Ascending aorta (tissue), 2 donors: Measurements from ENCODE around the gene LIN52. TPM values are rescaled to one million over a fixed set of nuclear protein-coding genes. Genes with fewer than 3 reads are reported as not detected.
A peak's percentile ranks its signal among the peaks of the same experiment; 100 is the strongest.

ENCODE experiments used
- DNase-seq, 2 donors: peaks; one replicate each; pipeline ENCODE4 v3.0.0-alpha.2; 2019; ENCODE audit warnings: low spot score in 2 of 2
- H3K27ac ChIP-seq, 2 donors: fragments of 200-600 bp; sonication (generic); one replicate each; pipeline ENCODE4 v1.5.1; 2016 to 2017; ENCODE audit warnings: mild to moderate bottlenecking in 1 of 2
- H3K27me3 ChIP-seq: fragments of 200-600 bp; sonication (generic); one replicate; pipeline ENCODE4 v1.5.1; 2017
- H3K36me3 ChIP-seq, 2 donors: fragments of 200-600 bp; sonication (generic); one replicate each; pipeline ENCODE4 v1.5.1; 2016
- H3K4me1 ChIP-seq, 2 donors: fragments of 200-600 bp; sonication (generic); one replicate each; pipeline ENCODE4 v1.5.1; 2016 to 2017; ENCODE audit warnings: mild to moderate bottlenecking in 1 of 2
- H3K4me3 ChIP-seq, 2 donors: fragments of 200-600 bp; sonication (generic); one replicate each; pipeline ENCODE4 v1.5.1; 2016 to 2017; ENCODE audit warnings: mild to moderate bottlenecking in 1 of 2
- H3K9me3 ChIP-seq, 2 donors: fragments of 200-600 bp; sonication (generic); one replicate each; pipeline ENCODE4 v1.5.1; 2016
- CTCF ChIP-seq, 3 experiments: fragments of 200-600 bp in 2 of 3; fragments of 450-650 bp in 1 of 3; sonication (generic) in 2 of 3; IDR thresholded peaks; one replicate each; pipeline ENCODE4 v1.5.1; 2016 to 2019; ENCODE audit warnings: antibody characterized with exemption in 3 of 3, mild to moderate bottlenecking in 1 of 3, moderate library complexity in 1 of 3
- intact Hi-C: fragments of 100-400 bp; cut with DNase I; formaldehyde crosslinking; loops from one replicate; pipeline ENCODE4 v1.15.1; 2023
- total RNA-seq: library from RNA; depleted of rRNA; stranded (reverse); fragments of >200 nt; gene quantifications from one replicate; pipeline ENCODE4 v1.1.0, GENCODE V29; 2016

Gene LIN52
- total RNA-seq, 1 donor from 2014 or later, result 1.1 TPM

- intact Hi-C loops, result no loop called here
- no peaks in the 10 kb centered on the region for H3K4me1 ChIP-seq
- H3K27ac ChIP-seq, result no peak overlapping the region
- peaks cover 79 to 93% of the 10 kb centered on the region in 2 donors for H3K36me3 ChIP-seq
- no peak for TF ChIP-seq CTCF (IDR thresholded peaks at IDR 0.05)
- no peak for DNase-seq
- no peaks in the 10 kb centered on the region for H3K27me3 ChIP-seq
- H3K9me3 ChIP-seq, result no peaks in the 10 kb centered on the region
- H3K4me3 ChIP-seq, result no peak overlapping the region
These were observed 18.8 kb upstream of the LIN52 start for GRCh38 chr14:74065746-74066575.

- no peak for DNase-seq
- Histone ChIP-seq H3K9me3 (no peaks in the 10 kb centered on the region), H3K4me3 (no peak overlapping the region), H3K27ac (no peak overlapping the region), H3K36me3 (peaks cover 22 to 26% of the 10 kb centered on the region in 2 donors), H3K27me3 (no peaks in the 10 kb centered on the region), H3K4me1 (no peaks in the 10 kb centered on the region)
- no peak for TF ChIP-seq CTCF (IDR thresholded peaks at IDR 0.05)
- intact Hi-C loops, result no loop called here
These were observed 7.4 kb upstream of the LIN52 start for GRCh38 chr14:74077401-74077800.

- H3K4me1 ChIP-seq, result peaks cover 0 to 15% of the 10 kb centered on the region in 2 donors
- peaks cover 0 to 6% of the 10 kb centered on the region in 2 donors for H3K36me3 ChIP-seq
- intact Hi-C loops, result loop anchor here (10.0 kb wide), 3 partner anchors 326 to 414 kb away; partner anchors contain the start of genes ISCA2 and NPC2
- no peak for TF ChIP-seq CTCF (IDR thresholded peaks at IDR 0.05)
- no peaks in the 10 kb centered on the region for H3K27me3 ChIP-seq
- no peak overlapping the region for H3K4me3 ChIP-seq
- no peak for DNase-seq
- H3K9me3 ChIP-seq, result no peaks in the 10 kb centered on the region
- no peak overlapping the region for H3K27ac ChIP-seq
These were observed 3.8 kb upstream of the LIN52 start for GRCh38 chr14:74080820-74081460.

GRCh38 chr14:74081491-74081890 lies 3.3 kb upstream of the LIN52 start:
- H3K4me3 ChIP-seq, result no peak overlapping the region
- H3K4me1 ChIP-seq, result peaks cover 0 to 16% of the 10 kb centered on the region in 2 donors
- no peak for TF ChIP-seq CTCF (IDR thresholded peaks at IDR 0.05)
- no peak for DNase-seq
- intact Hi-C loops, result loop anchor here (10.0 kb wide), 3 partner anchors 327 to 413 kb away; partner anchors contain the start of genes ISCA2 and NPC2
- H3K9me3 ChIP-seq, result no peaks in the 10 kb centered on the region
- H3K36me3 ChIP-seq, result peaks cover 0 to 6% of the 10 kb centered on the region in 2 donors
- H3K27me3 ChIP-seq, result no peaks in the 10 kb centered on the region
- no peak overlapping the region for H3K27ac ChIP-seq

- Histone ChIP-seq H3K27ac (peak overlapping the region; percentile 81 to 92), H3K4me3 (peak overlapping the region; percentile 57 to 96), H3K36me3 (no peaks in the 10 kb centered on the region), H3K4me1 (peaks cover 0 to 16% of the 10 kb centered on the region in 2 donors), H3K27me3 (no peaks in the 10 kb centered on the region), H3K9me3 (no peaks in the 10 kb centered on the region)
- intact Hi-C loops, result loop anchor here (10.0 kb wide), 3 partner anchors 328 to 412 kb away; partner anchors contain the start of genes ISCA2 and NPC2
- DNase-seq, result no peak
- TF ChIP-seq CTCF (IDR thresholded peaks at IDR 0.05), result no peak
These were observed 1.6 kb upstream of the LIN52 start for GRCh38 chr14:74083161-74083560.
